Measurements from ENCODE around the gene FBXL15.
"Not testable (repeated sequence)": the region's sequence is repeated elsewhere in the genome, so short reads cannot be mapped to it uniquely, and the experiment has no call there.

The FBXL15 gene

DNA sequence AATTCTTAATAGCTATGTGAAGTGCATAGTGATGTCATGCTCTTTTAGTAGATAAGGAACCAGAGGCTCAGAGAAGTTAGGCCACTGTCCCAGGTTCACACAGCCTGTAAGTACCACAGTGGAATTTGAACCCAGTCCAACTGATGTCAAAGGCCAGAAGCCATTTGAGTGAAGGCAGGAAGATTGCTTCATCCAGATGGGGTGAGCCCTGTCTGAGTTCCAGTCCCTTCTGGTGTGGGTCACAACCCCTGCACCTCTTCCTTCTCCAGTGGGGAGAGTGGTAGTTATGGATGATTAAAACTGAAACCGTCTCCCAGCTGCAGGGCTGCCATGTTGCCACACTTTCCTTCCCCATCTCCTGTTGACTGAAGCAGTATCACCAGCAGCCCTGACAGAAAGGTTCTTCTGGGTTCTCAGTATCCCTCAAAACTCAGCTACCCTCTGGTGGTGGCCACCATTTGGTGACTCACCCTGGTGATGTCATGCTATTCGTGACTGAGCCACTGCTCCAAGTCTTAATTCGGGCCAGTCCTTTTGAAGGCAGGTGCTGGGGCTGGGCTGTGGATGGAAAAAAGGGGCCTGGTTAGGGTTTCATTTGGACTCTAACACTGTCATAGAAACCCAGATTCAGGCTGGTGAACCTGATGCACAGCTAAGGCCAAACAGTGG, 32.2 kb downstream of the FBXL15 start:
- no peak for DNase-seq (ENCODE audit: low read depth, low spot score)
- H3K27ac ChIP-seq, result peak overlapping the region; percentile 76

DNA sequence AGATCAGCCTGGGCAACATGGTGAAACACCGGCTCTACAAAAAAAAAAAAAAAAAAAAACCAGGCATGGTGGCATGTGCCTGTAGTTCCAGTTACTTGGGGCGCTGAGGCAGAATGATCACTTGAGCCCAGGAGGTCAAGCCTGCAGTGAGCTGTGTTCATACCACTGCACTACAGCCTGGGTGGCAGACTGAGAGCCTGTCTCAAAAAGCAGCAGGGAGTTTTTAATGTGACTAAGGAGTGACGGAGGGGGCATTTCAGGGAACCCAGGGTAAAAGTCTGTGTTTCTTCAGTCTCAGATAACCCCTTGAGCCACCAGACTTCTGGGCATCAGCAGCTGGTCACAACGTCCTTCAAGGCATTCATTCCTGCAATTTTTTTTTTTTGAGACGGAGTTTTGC, 32.9 kb downstream of the FBXL15 start:
- peak overlapping the region; percentile 76 for H3K27ac ChIP-seq
- DNase-seq (ENCODE audit: low read depth, low spot score), result no peak

DNA sequence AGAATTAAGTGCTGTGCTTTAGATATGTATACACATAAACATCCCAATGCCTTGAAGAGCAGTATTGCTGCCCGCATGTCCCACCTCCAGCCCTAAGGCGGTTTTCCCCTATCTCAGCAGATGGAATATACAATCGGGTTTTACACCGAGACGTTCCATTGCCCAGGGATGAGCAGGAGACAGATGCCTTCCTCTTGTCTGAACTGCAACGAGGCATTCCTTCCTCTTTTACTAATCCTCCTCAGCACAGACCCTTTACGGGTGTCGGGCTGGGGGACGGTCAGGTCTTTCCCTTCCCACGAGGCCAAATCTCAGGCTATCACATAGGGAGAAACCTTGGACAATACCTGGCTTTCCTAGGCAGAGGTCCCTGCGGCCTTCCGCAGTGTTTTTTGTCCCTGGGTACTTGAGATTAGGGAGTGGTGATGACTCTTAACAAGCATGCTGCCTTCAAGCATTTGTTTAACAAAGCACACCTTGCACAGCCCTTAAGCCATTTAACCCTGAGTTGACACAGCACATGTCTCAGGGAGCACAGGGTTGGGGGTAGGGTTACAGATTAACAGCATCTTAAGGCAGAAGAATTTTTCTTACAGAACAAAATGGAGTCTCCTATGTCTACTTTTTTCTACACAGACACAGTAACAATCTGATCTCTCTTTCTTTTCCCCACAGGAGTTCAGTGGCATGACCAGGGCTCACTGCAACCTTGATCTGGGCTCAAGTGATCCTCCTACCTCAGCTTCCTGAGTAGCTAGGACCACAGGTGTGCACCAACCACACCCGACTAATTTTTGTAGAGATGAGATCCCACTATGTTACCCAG, 34.2 kb downstream of the FBXL15 start:
- H3K27ac ChIP-seq, result peak overlapping the region; percentile 76
- not testable (repeated sequence) for DNase-seq (ENCODE audit: low read depth, low spot score)

GRCh38 chr10:102455893-102456471, 35.3 kb downstream of the FBXL15 start:
- H3K27ac ChIP-seq, result peak overlapping the region; percentile 76
- no peak for DNase-seq (ENCODE audit: low read depth, low spot score)

GRCh38 chr10:102457591-102458150, 37.0 kb downstream of the FBXL15 start:
- H3K27ac ChIP-seq, result no peak overlapping the region
- no peak for DNase-seq (ENCODE audit: low read depth, low spot score)

- no peak for DNase-seq (ENCODE audit: low read depth, low spot score)
Observed at GRCh38 chr10:102458656-102459055, 38.0 kb downstream of the FBXL15 start.

DNA sequence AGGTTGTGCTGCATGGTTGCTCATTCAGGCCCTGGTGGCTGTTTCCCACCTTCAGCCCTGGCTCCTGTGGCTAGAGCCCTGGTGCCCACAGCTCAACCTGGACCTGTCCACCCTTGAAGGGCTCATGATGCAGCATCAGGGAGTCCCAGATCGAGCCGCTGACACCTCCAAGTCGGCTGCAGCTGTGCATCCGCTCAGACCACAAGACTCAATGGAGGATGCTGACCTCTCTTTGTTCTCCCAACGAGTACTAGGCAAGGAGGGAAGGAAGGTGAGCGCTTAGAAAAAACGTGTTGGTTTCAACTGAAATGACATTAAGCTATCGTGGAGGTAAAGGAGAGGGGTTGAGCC, 40.2 kb downstream of the FBXL15 start:
- H3K27ac ChIP-seq, result no peak overlapping the region
- DNase-seq (ENCODE audit: low read depth, low spot score), result no peak

More at GRCh38 chr10:102458656-102459055, 38.0 kb downstream of the FBXL15 start:
- H3K27ac ChIP-seq, result no peak overlapping the region

GRCh38 chr10:102461187-102462054, 40.8 kb downstream of the FBXL15 start:
- no peak overlapping the region for H3K27ac ChIP-seq
- no peak for DNase-seq (ENCODE audit: low read depth, low spot score)

DNA sequence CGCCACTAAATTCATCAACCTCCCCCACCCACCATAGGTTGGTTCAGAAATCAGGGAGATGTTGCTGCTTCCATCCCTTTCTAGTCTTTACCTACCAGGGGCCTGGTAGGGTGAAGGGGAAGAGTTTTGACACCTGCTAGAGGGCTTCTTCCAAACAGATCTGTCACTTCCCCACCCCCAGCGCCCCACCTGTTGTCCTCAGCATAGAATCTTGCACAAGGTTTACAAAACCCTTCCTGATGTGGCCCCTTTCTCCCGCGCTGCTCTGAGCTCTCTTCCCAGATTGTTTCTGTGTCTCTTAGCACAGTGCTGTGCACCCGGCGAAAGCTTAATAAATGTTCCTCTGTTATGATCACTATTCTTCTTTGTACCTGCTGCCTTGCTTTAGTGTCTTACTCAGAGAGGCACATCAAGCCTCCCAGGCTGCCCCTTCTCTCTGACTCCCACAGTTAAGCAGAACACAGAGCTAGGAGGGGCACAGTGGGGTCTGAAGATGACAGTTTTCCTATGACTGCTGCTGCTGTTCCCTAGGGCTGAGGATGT, 41.9 kb downstream of the FBXL15 start:
- no peak for DNase-seq (ENCODE audit: low read depth, low spot score)
- H3K27ac ChIP-seq, result no peak overlapping the region

DNA sequence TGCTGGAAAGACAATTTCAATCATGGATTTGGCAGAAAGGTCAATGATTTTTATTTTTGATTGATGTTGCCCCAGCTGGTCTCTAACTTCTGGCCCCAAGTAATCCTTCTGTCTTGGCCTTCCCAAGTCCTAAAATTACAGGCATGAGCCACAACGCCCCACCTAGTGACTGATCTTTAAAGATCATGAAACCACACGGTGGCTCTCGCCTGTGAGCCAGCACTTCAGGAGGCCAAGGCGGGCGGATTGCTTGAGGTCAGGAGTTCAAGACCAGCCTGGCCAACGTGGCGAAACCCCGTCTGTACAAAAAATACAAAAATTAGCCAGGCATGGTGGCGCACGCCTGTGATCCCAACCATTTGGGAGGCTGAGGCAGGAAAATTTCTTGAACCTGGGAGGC, 43.3 kb downstream of the FBXL15 start:
- DNase-seq (ENCODE audit: low read depth, low spot score), result no peak

DNA sequence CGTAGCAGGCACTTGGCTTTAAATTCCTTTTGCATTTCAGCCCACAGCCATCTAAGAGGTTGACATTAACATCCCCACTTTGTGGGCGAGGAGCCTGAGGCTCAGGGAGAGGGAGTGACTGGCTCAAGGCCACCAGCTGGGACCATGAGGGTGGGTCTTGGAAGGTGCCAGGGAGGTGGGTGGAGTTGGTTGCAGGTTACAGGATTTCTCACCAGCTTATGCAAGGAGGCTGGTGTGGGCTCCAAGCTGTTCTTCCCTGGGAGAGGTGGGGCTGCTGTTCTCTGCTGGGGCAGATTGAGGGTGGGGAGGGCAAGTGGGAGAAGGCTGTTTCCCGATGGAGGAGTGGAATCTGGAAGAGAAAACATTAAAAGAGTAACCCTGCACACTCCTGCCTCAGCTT, 44.8 kb downstream of the FBXL15 start:
- no peak overlapping the region for H3K27ac ChIP-seq
- no peak for DNase-seq (ENCODE audit: low read depth, low spot score)

More for the DNA sequence above, 43.3 kb downstream of the FBXL15 start:
- no peak overlapping the region for H3K27ac ChIP-seq

- no peak for DNase-seq (ENCODE audit: low read depth, low spot score)
- no peak overlapping the region for H3K27ac ChIP-seq
Observed at GRCh38 chr10:102467318-102467717, 46.7 kb downstream of the FBXL15 start.

DNA sequence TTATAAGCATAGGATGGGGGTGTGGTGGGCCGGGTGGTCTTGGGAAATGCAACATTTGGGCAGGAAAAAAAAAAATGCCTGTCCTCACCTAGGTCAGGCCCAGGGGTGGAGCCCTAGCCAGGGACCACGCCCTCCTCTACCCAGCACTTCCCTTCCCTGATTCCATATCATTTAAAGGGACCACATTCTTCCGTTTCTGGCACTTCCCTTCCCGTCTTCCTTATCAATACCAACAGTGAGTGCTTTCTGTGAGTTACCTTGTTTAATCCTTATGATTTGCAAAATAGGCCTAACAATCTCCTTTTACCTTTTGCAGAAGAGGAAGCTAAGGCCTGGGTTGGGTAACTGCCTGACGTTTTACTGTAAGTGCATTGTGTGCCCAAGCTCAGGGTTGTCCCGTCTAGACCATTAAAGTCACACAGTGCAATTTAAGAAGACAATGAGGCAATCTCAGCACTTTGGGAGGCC, 47.4 kb downstream of the FBXL15 start:
- no peak overlapping the region for H3K27ac ChIP-seq
- no peak for DNase-seq (ENCODE audit: low read depth, low spot score)

- H3K27ac ChIP-seq, result no peak overlapping the region
- no peak for DNase-seq (ENCODE audit: low read depth, low spot score)
Observed at GRCh38 chr10:102468683-102469082, 48.0 kb downstream of the FBXL15 start.

GRCh38 chr10:102470579-102471546, 50.2 kb downstream of the FBXL15 start:
- H3K27ac ChIP-seq, result no peak overlapping the region
- DNase-seq (ENCODE audit: low read depth, low spot score), result no peak

Data from epithelial cell of prostate (primary cell).